GM19467 (cell line): Measurements from ENCODE around the gene DAZ4.
"Not testable (repeated sequence)": the region's sequence is repeated elsewhere in the genome, so short reads cannot be mapped to it uniquely, and the experiment has no call there.

Source experiments
- ATAC-seq: cut with Tn5 transposase; IDR thresholded peaks from one replicate; pipeline ENCODE4 v1.9.1; 2021; ENCODE audit warnings: mild to moderate bottlenecking, moderate library complexity; ENCODE audit not compliant: unreplicated experiment

DAZ4 gene, protein sequence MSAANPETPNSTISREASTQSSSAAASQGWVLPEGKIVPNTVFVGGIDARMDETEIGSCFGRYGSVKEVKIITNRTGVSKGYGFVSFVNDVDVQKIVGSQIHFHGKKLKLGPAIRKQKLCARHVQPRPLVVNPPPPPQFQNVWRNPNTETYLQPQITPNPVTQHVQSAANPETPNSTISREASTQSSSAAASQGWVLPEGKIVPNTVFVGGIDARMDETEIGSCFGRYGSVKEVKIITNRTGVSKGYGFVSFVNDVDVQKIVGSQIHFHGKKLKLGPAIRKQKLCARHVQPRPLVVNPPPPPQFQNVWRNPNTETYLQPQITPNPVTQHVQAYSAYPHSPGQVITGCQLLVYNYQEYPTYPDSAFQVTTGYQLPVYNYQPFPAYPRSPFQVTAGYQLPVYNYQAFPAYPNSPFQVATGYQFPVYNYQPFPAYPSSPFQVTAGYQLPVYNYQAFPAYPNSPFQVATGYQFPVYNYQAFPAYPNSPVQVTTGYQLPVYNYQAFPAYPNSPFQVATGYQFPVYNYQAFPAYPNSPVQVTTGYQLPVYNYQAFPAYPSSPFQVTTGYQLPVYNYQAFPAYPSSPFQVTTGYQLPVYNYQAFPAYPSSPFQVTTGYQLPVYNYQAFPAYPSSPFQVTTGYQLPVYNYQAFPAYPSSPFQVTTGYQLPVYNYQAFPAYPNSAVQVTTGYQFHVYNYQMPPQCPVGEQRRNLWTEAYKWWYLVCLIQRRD

DNA sequence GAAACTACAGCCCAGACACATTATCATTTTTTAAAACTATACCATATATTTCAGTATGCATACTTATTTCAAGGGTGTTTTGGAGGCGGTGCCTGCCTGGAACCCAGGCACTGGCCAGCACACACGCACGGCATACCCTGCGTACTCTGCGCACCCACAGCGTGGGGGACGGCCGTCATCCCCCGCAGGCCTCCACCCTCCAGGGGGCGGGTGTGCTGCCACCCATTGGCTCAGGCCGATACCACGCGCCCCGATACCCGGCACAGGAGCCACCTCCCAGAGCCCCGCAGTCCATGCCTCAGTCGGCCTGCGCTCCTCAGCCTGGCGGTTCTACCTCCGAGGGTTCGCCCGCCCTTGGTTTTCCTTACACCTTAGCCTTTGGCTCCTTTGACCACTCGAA is at the start of gene DAZ4:
TSS of gene DAZ4 (plus strand) at position 301 of the 400 bp plus-strand sequence. CDS start 208 bp downstream, outside the sequence.
- not testable (repeated sequence) for ATAC-seq

DNA sequence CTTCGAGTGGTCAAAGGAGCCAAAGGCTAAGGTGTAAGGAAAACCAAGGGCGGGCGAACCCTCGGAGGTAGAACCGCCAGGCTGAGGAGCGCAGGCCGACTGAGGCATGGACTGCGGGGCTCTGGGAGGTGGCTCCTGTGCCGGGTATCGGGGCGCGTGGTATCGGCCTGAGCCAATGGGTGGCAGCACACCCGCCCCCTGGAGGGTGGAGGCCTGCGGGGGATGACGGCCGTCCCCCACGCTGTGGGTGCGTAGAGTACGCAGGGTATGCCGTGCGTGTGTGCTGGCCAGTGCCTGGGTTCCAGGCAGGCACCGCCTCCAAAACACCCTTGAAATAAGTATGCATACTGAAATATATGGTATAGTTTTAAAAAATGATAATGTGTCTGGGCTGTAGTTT is 20.4 kb upstream of the DAZ4 start, which contains the start of gene DAZ3:
TSS of gene DAZ3 (minus strand) at position 101 of the 400 bp plus-strand sequence. CDS start 208 bp downstream, outside the sequence.
- ATAC-seq, result not testable (repeated sequence)

DNA sequence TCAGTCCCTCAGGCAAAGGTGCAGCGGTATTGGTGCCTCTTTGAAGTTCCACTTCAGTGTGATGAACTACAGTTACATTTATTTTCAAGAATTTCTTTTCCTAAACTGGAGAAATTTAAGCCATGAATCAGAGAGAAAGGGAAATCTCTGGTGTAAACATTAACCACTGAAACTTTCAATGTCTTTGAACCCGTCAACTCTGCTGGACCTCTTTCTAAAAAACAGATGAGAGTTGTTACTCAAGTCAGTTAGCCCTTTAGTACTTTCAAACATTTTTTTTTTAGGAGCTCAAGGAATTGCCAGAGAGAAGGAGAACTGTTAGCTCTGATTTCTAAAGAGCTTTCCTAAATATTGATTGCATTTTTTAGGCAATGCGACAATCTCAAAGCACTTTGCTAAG is 11.9 kb upstream of the DAZ4 start:
- not testable (repeated sequence) for ATAC-seq

DNA sequence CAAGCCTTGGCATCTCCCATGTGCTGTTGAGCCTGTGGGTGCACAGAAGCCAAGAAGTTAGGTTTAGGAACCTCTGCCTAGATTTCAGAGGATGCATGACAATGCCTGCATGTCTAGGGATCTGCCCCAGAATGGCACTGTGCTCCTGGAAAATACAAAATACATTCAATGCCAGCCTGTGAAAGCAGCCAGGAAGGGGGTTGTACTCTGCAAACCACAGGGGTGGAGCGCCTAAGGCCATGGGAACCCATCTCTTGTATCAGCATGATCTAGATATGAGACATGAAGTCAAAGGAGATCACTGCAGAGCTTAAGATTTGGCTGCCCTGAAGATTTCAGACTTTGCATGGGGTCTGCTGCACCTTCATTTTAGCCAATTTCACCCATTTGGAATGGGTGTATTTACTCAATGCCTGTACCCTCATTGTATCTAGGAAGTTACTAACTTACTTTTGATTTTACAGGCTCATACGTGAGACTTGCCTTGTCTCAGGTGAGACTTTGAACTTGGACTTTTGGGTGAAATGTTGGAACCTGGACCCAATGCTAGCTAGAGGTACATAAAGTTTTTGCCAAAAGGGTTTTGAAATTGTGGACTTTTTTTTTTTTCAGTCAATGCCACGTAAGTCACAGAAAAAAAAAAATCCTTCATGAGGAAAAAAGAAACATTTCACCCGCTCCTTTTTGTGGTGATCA is 9.4 kb upstream of the DAZ4 start:
- not testable (repeated sequence) for ATAC-seq

DNA sequence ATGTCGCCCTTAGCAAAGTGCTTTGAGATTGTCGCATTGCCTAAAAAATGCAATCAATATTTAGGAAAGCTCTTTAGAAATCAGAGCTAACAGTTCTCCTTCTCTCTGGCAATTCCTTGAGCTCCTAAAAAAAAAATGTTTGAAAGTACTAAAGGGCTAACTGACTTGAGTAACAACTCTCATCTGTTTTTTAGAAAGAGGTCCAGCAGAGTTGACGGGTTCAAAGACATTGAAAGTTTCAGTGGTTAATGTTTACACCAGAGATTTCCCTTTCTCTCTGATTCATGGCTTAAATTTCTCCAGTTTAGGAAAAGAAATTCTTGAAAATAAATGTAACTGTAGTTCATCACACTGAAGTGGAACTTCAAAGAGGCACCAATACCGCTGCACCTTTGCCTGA is 8.7 kb upstream of the DAZ4 start:
- ATAC-seq, result not testable (repeated sequence)
